Parathyroid adenoma (tissue), 2 donors: Measurements from ENCODE around the gene APOM.

Source experiments
- H2AFZ ChIP-seq: fragments of 300-600 bp; sonication (generic); one replicate; pipeline ENCODE4 v1.7.0; 2017; ENCODE audit warnings: antibody characterized with exemption, mild to moderate bottlenecking
- H3K27ac ChIP-seq: fragments of 300-600 bp; sonication (generic); one replicate; pipeline ENCODE4 v1.7.0; 2017
- H3K27me3 ChIP-seq: fragments of 300-600 bp; sonication (generic); one replicate; pipeline ENCODE4 v1.7.0; 2017; ENCODE audit warnings: low read length; ENCODE audit not compliant: control insufficient read depth, insufficient read depth
- H3K36me3 ChIP-seq: fragments of 300-600 bp; sonication (generic); one replicate; pipeline ENCODE4 v1.7.0; 2017; ENCODE audit warnings: low read length; ENCODE audit not compliant: control insufficient read depth, insufficient read depth
- H3K4me1 ChIP-seq: fragments of 300-600 bp; sonication (generic); one replicate; pipeline ENCODE4 v1.7.0; 2017; ENCODE audit warnings: control low read depth
- H3K4me2 ChIP-seq: fragments of 300-600 bp; sonication (generic); one replicate; pipeline ENCODE4 v1.7.0; 2017; ENCODE audit warnings: low read length
- H3K4me3 ChIP-seq: fragments of 300-600 bp; sonication (generic); one replicate; pipeline ENCODE4 v1.7.0; 2017; ENCODE audit warnings: low read depth, low read length
- H3K79me2 ChIP-seq: fragments of 300-600 bp; sonication (generic); one replicate; pipeline ENCODE4 v1.7.0; 2017; ENCODE audit warnings: control low read depth
- H3K9ac ChIP-seq: fragments of 300-600 bp; sonication (generic); one replicate; pipeline ENCODE4 v1.7.0; 2017; ENCODE audit warnings: mild to moderate bottlenecking
- H3K9me3 ChIP-seq: fragments of 300-600 bp; sonication (generic); one replicate; pipeline ENCODE4 v1.7.0; 2017; ENCODE audit warnings: low read length; ENCODE audit not compliant: control insufficient read depth
- TF ChIP-seq, protein P1 (sequence below): fragments of 300-600 bp; sonication (generic); IDR thresholded peaks from one replicate; pipeline ENCODE4 v1.7.0; 2017; ENCODE audit warnings: antibody characterized with exemption, mild to moderate bottlenecking
- donor health status: primary hyperparathyroidism.

Gene APOM

DNA sequence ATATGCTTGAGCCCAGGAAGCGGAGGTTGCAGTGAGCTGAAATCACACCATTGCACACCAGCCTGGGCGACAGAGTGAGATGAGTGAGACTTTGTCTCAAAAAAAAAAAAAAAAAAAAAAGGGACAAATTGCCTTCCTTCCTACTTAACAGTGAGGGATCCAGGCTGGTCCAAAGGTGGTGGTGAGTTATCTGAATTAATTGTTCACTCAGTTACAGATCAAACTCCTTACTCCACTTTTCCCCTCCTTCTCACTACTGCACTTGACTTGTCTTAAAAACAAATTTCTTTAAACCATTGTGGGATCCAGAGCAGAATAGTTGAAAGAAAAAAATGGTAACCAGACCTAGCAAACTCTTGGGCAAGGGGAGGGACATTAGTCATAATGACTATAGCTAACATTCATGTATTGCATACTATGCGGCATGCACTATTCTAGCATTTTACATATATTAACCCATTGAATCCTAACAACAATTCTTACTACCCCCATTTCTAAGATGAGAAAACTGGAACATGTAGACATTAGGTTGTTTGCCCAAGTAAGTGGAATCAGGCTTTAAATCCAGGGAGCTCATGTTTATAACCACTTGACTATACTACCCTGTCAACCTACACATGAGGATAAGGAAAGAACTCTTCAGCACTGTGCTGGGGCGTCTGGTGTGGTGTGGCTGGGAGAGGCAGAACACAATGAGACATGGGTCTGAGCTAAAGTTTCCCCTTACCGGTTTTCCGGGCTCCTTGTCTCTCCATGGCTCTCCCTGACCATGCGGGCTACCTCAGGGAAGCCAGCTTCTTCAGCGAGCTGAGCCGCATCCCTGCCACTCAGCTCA lies 7.6 kb downstream of the APOM start:
- Histone ChIP-seq H3K9ac (no peak overlapping the region), H3K4me1 (peaks cover 15% of the 10 kb centered on the region), H3K79me2 (peaks cover 35% of the 10 kb centered on the region), H3K4me3 (peak overlapping the region; percentile 99), H3K9me3 (no peaks in the 10 kb centered on the region), H3K27ac (peak overlapping the region; percentile 99), H3K27me3 (no peaks in the 10 kb centered on the region), H2AFZ (no peak overlapping the region), H3K36me3 (no peaks in the 10 kb centered on the region), H3K4me2 (peak overlapping the region; percentile 99)
- TF ChIP-seq, protein P1, sequence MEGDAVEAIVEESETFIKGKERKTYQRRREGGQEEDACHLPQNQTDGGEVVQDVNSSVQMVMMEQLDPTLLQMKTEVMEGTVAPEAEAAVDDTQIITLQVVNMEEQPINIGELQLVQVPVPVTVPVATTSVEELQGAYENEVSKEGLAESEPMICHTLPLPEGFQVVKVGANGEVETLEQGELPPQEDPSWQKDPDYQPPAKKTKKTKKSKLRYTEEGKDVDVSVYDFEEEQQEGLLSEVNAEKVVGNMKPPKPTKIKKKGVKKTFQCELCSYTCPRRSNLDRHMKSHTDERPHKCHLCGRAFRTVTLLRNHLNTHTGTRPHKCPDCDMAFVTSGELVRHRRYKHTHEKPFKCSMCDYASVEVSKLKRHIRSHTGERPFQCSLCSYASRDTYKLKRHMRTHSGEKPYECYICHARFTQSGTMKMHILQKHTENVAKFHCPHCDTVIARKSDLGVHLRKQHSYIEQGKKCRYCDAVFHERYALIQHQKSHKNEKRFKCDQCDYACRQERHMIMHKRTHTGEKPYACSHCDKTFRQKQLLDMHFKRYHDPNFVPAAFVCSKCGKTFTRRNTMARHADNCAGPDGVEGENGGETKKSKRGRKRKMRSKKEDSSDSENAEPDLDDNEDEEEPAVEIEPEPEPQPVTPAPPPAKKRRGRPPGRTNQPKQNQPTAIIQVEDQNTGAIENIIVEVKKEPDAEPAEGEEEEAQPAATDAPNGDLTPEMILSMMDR: no peak

DNA sequence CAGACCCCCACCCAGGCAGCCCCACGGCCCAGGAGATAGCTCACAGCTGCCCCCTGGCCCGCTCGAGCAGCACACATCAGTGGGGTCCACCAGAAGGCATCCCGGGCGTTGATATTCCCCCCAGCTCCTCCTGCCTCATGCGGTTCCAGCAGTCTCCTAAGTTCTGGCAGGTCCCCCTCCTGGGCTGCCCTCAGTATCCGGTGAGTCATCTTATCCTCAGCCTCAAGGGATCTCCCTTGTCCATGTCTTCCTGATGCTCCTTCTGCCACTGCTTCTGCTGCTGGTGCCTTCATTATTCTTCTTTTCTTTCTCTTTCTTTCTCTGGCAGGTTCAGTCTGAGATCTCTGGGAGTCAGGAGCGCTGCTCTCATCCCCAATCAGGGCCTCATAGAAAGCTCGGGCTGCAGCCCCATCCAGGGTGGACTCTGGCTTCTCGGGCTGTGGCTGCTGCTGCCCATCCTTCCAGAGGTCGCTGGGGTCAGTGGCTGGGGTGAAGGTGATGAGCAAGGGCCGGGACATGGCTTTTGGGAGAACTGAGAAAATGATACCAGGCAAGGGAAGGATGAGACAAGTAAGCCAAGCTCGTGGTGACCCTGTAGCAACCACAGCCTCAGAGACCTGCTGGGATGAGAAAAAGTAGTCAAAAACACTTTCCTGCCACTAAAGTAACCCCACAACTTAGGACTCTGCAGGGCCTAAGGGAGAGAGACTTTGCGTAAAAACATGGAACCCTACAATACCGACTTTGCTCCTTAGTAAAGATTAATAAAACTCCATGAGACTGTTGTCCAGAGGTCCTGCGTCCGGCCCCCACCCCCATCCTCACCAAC lies 8.5 kb downstream of the APOM start:
- Histone ChIP-seq H3K9me3 (no peaks in the 10 kb centered on the region), H3K79me2 (peaks cover 30% of the 10 kb centered on the region), H3K36me3 (no peaks in the 10 kb centered on the region), H3K27me3 (no peaks in the 10 kb centered on the region), H3K4me3 (peak overlapping the region; percentile 99), H3K4me1 (peaks cover 12% of the 10 kb centered on the region), H2AFZ (peak overlapping the region; percentile 92), H3K9ac (no peak overlapping the region), H3K4me2 (peak overlapping the region; percentile 99), H3K27ac (peak overlapping the region; percentile 99)
- TF ChIP-seq, protein P1: no peak

DNA sequence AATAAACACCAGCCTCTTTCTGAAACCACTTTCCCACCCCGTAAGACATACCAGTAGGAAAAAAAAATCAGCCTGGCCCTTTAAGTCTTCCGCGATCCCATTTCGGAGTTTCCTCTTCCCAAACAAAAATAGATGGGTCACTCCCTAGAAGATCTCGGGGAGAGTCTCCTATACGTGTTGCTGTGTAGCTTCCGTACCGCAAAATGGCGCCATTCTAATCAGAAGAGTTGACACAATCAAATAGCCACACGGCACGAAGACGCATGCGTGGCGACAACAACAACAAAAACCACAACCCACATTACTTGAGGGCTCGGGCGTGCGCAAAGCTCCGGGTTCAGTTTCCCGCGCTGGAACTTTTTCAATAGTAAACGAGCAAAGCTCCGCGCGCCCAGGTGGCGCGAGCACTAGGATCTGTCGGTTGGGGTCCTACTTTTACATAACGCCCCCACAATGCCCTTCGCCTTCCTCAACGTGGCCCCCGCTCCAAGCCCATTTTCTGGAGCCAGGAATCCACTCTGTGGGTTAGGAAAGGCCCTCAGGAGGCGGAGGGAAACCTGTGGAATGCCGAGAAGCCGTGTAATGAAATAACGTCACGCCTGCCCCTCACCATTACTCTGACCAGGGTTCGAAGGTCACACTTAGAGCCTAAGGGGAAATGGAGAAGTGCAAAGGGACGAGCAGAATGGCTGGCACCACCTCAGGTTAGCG lies 9.3 kb downstream of the APOM start, which contains the start of gene GPANK1:
Gene GPANK1 (minus strand): TSS at position 208 of the 711 bp plus-strand sequence. CDS start 519 bp downstream, outside the sequence.
- Histone ChIP-seq H3K4me2 (peak within 1 kb of the TSS; percentile 99), H3K4me1 (peaks cover 12% of the 10 kb centered on the region), H3K36me3 (no peaks in the 10 kb centered on the region), H3K79me2 (peaks cover 22% of the 10 kb centered on the region), H3K4me3 (peak within 1 kb of the TSS; percentile 99), H3K27ac (peak within 1 kb of the TSS; percentile 99), H3K27me3 (no peaks in the 10 kb centered on the region), H3K9me3 (no peaks in the 10 kb centered on the region), H3K9ac (peak within 1 kb of the TSS; percentile 38), H2AFZ (peak within 1 kb of the TSS; percentile 92)
- TF ChIP-seq, protein P1: no peak

DNA sequence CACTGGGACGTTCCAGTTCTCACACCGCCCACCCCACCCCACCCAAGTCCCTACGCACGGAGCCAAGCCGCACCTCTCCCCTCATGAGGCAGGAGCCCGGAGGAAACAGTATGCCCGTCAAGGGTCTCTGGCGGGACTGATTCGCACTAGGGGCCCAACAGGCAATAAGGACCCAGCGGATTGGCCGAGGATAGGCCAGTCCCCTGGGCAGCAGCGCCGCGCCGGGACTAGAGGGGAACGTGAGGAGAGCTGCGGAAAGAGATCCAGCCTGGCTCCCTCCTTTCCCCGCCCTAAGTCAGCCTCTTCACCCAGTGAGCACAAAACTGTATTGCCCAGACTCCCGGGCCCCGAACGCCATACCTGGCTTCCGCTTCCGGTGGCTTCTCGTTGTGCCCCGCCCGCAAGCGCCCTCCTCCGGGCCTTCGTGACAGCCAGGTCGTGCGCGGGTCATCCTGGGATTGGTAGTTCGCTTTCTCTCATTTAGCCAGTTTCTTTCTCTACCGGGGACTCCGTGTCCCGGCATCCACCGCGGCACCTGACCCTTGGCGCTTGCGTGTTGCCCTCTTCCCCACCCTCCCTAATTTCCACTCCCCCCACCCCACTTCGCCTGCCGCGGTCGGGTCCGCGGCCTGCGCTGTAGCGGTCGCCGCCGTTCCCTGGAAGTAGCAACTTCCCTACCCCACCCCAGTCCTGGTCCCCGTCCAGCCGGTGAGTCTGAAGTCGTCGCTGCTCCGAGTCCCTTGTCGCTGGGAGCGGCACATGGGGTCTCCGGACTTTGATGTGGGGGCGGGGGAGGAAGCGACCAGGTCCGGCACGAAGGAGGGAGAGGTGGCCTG lies 10.0 kb downstream of the APOM start, which contains the start of gene CSNK2B:
Gene CSNK2B (plus strand): TSS at position 580 of the 836 bp plus-strand sequence. CDS start 752 bp downstream, outside the sequence.
- H2AFZ ChIP-seq: peak within 1 kb of the TSS; percentile 92
- peak within 1 kb of the TSS; percentile 99 for H3K4me3 ChIP-seq
- no peaks in the 10 kb centered on the region for H3K36me3 ChIP-seq
- H3K9ac ChIP-seq: peak within 1 kb of the TSS; percentile 91
- peaks cover 18% of the 10 kb centered on the region for H3K79me2 ChIP-seq
- H3K4me2 ChIP-seq: peak within 1 kb of the TSS; percentile 99
- no peaks in the 10 kb centered on the region for H3K9me3 ChIP-seq
- no peaks in the 10 kb centered on the region for H3K27me3 ChIP-seq
- TF ChIP-seq, protein P1: peak; percentile 38
- peak within 1 kb of the TSS; percentile 99 for H3K27ac ChIP-seq
- H3K4me1 ChIP-seq: peaks cover 12% of the 10 kb centered on the region
